HG03565 (cell line): Measurements from ENCODE around the gene PCBD2.
"Not testable (repeated sequence)": the region's sequence is repeated elsewhere in the genome, so short reads cannot be mapped to it uniquely, and the experiment has no call there.

ENCODE experiments used
- ATAC-seq: cut with Tn5 transposase; IDR thresholded peaks from one replicate; pipeline ENCODE4 v1.9.1; 2021; ENCODE audit warnings: mild to moderate bottlenecking, moderate library complexity; ENCODE audit not compliant: unreplicated experiment

The PCBD2 gene

DNA sequence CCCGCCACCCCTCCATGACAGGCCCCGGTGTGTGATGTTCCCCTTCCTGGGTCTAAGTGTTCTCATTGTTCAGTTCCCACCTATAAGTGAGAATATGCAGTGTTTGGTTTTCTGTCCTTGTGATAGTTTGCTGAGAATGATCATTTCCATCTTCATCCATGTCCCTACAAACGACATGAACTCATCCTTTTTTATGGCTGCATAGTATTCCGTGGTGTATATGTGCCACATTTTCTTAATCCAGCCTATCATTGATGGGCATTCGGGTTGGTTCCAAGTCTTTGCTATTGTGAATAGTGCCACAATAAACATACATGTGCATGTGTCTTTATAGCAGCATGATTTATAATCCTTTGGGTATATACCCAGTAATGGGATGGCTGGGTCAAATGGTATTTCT lies 93.1 kb downstream of the PCBD2 start:
- ATAC-seq, result not testable (repeated sequence)

DNA sequence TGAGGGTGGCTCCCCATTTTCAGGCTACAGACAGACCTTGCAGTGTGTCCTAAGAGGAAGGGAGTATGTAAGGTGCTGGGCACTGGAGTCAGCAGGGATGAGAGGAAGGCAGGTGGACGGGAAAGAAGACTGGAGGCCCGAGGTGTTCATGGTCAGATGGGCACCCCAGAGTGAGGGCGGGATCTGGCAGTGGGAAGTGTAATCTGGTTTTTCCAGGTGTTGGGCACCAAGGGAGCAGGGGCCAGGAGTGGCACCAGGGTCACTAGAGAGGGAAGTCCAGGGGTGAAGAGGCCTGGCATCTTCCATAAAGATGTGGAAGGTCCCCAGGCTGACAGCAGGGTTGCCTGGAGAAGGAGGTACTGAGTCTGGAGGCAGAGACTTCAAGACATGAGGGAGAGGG lies 99.4 kb downstream of the PCBD2 start:
- ATAC-seq, result no peak

DNA sequence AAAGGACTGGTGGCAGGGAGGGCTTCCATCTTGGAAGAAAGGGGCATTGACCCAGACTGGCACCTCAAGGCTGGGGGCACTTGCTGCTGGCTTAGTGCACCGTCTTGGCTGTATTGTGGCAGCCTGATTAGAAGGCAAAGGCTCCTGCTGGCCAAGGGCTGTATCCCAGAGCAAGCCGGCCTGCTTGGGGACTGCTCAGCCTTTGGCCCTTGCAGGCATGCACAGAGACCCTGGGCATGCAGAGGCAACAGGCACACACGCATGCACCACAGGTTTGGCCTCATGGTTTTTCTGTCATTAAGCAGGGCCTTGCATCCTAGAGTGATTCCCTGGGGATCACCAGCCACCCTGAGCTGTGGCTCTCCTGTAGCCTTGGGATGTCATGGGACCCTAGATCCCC lies 100.1 kb downstream of the PCBD2 start:
- no peak for ATAC-seq

DNA sequence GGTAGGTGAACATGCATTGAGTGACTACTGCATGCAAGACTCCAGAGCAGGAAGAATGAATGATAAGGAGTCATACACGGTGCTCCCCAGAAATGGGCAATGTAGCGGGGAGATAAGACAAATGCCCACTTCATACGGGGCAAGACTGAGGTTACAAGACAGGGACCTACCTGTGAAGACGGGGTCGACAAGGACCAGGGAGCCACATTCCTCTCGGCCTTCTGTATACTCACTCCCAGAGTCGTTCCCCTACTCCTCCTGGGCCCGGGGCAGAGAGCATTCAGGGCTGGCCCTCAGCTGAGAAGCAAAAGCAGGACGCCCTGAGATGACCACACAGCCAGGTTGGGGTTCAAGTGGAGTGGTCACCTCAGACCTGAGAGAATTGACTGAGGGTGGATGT lies 102.4 kb downstream of the PCBD2 start:
- no peak for ATAC-seq

DNA sequence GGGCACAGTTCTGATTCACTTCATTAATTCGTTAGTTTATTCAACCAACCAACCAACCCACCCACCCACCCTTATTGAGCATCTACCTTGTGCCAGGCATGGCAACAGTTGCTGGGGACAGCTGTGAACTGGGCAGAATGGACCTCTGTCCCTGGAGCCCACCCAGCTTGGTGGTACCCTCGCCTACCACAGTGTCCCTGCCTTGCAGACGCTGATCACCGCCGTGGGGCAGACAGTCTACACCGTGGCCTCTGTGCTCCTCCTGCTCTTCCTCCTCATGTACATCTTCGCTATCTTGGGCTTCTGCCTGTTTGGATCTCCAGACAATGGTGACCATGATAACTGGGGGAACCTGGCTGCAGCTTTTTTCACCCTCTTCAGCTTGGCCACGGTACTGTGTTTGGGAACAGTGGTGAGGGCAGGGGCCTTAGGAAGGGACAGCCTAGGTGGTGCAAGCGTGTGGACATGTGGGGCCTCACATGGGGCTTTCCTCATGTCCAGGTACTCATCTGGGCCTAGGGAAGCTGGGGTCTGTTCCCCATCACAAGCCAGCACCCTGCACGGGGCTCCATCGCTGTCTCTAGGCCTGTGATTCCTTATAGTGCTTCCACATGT lies 102.9 kb downstream of the PCBD2 start:
- ATAC-seq, result no peak

DNA sequence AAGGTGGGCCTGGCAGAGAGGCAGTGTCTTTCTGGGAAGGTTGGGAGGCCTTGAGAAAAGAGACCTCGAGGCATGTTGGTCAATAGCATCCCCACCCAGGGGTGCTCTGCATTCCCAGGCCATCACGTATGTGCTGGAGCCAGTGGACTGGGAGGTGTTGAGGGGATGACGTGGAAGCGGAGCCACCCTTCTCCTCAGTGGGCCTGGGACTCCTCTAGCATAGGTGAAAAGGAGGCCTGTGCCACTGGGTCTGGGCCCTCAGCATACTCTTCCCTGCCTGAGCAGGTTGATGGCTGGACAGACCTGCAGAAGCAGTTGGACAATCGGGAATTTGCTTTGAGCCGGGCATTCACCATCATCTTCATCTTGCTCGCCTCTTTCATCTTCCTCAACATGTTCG lies 103.6 kb downstream of the PCBD2 start:
- no peak for ATAC-seq

DNA sequence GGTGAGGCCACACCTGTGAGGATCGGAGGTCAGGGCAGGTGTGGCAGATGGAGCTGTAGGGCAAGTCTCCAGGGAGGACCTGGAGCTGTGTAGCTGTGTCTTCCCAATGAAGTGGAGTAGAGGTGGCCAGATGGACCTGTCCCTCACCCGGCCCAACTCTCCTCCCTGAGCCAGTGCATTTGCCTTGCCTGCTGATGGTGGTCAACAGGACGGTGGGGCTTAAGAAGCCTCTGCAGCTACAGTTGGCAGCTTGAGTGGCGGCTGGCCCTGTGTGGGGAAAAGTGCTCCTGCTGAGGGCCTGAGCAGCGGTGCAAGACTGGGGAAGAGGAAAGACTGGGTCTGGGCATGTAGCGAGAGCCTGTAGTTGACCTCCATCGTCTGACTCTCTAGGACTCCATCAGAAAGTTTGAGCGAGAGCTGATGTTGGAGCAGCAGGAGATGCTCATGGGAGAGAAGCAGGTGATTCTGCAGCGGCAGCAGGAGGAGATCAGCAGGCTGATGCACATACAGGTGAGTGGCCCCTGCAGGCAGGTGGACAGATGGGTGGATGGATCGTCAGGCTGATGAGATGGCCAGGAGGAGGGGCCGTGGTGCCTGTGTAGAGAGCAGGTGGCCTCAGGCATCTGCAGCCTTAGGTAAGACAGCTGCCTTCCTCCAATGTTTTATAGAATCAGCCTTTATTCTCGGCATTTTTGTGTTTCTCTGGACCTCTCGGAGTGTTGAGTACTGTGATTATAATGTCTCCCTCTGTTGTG lies 104.2 kb downstream of the PCBD2 start:
- ATAC-seq, result no peak

DNA sequence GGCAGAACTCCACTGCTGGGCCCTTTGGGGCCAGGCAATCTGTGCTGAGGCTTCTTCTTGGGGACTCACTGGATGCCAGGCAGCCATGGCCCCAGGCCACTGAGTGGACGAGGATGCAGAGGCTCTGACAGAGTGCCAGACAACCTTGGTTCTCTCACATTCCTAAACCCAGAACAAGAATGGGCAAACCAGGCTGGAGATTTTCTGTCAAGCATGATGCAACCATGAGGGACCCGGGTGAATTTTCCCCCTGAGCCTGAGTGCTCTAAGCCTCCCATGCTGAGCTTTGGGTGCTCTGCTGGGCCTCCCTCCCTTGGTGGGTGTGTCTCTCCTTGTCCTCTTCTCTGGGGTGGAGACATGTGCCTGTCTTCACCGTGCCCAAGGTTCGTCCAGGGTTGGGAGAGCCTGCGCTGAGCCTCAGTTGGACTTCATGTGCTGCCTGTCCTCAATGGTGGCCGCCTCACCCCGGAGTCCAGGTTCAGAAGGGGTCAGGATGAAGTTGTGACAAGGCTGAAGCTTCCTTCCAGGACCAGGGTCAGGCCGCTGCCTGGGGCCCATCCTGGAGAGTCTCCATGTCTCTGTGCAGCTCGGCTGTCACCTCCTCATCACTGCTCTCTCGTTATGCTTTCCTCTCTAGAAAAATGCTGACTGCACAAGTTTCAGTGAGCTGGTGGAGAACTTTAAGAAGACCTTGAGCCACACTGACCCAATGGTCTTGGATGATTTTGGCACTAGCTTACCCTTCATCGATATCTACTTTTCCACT lies 105.0 kb downstream of the PCBD2 start:
- ATAC-seq, result no peak

DNA sequence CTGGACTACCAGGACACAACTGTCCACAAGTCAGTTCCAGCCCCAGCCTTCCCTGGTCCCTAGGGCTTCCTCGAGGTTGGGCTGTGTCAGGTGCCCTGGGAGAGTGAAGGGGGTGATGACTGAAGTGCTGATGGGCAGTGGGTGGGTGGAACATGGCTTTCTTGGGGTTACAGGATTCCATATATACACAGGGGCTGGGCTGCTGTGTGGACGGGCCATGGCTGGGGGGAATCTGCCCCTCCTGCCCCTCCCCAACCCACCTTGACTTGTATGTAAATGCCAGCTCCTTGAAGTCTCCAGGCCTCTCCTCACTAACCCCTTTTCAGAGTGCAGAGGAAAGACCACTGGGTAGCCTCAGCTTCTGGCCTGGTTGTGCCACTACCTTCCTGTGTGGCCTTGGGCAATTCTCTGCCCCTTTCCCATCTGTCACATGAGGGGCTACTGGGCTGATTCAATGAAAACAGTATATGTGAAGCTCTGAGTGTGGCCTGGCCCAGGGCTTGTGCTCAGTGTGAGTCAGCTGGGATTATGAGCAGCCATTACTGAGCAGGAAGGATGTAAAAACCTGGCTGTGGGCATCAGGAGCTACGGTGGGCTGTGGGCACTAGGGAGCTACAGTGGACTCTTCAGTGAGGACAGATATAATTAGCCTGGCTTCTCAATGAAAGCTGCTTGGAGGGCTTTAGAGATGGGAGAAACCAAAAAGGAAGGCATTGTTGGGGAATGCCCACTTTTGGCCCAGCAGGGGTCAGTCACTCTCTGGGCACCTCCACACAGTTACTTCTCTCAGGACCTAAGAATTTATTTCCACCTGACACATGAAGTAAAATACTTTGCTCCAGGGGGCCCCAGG lies 105.8 kb downstream of the PCBD2 start:
- no peak for ATAC-seq

DNA sequence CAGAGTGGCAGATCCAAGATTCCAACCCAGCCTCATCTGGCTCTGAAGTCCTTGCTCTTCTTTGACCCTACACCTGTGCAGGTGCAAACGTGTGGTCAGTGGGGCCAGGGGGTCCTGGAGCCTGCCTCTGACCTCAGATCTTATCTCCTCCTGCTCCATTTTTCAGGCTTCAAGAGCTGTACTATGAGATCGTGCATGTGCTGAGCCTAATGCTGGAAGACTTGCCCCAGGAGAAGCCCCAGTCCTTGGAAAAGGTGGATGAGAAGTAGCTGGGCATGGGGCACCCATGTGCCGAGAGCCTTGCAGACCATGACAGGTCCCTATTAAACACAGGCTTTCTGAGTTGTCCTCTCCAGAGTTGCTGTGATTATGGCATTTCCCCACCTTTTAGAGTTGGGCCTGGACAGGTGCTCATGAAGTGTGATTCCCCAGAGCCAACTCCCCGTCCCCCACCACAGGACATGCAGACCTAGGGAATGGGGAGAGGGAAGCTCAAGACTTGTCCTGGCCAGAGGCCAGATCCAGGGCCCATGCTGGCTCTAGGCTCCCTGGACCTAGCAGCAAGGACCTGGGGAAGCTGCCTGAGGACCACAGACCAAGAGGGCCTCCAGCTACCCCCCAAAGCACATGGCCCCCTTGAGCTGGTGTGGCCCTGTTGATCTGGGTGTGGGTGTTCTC lies 106.6 kb downstream of the PCBD2 start:
- no peak for ATAC-seq

DNA sequence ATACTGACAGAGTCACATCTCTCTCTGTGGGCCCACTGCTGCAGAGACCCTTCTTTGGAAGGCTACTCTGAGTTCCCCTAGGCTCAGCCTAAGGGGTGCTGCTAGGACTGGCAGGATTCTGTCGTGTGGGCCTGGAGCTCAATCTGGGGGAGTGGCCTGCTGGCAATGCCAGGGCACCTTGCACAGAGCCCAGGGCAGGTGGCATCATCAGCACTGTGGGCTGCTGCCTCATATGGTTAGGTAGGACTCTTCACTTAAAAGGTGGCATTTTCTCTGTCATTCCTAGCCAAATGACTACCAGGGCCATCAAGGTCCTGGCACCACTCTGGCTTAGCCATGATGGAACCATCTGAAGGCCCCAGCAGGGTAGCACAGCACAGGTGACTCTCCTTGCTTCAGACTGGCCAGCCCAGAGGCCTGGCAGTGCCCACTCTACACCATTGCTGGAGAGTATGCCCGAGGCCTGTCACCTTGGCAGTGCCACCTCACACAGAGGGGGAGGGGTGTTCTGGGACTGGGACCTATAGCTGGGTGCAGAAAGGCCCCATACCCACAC lies 107.2 kb downstream of the PCBD2 start:
- ATAC-seq, result no peak
